Mucosa of descending colon (tissue), 3 donors: ENCODE data around the gene ARHGAP26. TPM values are rescaled to one million over a fixed set of nuclear protein-coding genes. Genes with fewer than 3 reads are reported as not detected.

Experiments used
- ATAC-seq: fragments of 200-7000 bp; cut with Tn5 transposase; one replicate; pipeline ENCODE4 v1.9.1; 2020; ENCODE audit warnings: mild to moderate bottlenecking, moderate library complexity
- DNase-seq, 3 donors: peaks; one replicate each; pipeline ENCODE4 v3.0.0-alpha.2; 2020
- H3K36me3 ChIP-seq: fragments of 200-600 bp; one replicate; pipeline ENCODE4 v1.8.0; 2021; ENCODE audit warnings: low read depth, mild to moderate bottlenecking
- H3K4me1 ChIP-seq: fragments of 200-600 bp; one replicate; pipeline ENCODE4 v1.8.0; 2021; ENCODE audit warnings: low read depth, mild to moderate bottlenecking
- H3K4me3 ChIP-seq: fragments of 200-600 bp; one replicate; pipeline ENCODE4 v1.8.0; 2021; ENCODE audit warnings: mild to moderate bottlenecking
- H3K9me3 ChIP-seq: fragments of 200-600 bp; one replicate; pipeline ENCODE4 v1.8.0; 2021; ENCODE audit warnings: mild to moderate bottlenecking
- CTCF ChIP-seq: fragments of 200-600 bp; IDR thresholded peaks from one replicate; pipeline ENCODE4 v1.8.0; 2022; ENCODE audit warnings: antibody characterized with exemption, mild to moderate bottlenecking
- intact Hi-C, 2 donors: fragments of 100-400 bp; cut with DNase I in 1 of 2; cut with micrococcal nuclease in 1 of 2; formaldehyde crosslinking; loops; one replicate each; pipeline versions ENCODE4 v1.11.0 to v1.11.1; 2022; cut with DNase I, micrococcal nuclease
- total RNA-seq, 3 donors: library from RNA; stranded (reverse); fragmentation: NEBNext Ultra II Directional in 2 of 3; extraction: Animal tissue kit (Norgen Biotek cat#: 25700) in 2 of 3; gene quantifications; one replicate each; pipeline versions ENCODE4 v1.2.1 to v1.2.4, GENCODE V29; 2021 to 2023
- donor health status: DM: no; HTN: no; CAD: no; lungs with moderate emphysema.
- donor health status: DM: no; HTN: no; CAD: no.
- donor health status: DM: no; HTN: yes; CAD: no.

The ARHGAP26 gene
- total RNA-seq, 3 donors from 2014 or later: 52.9 to 96.0 (median 67.8) TPM

- DNase-seq: no peak
- TF ChIP-seq CTCF: no peak
- no peak for ATAC-seq
- Histone ChIP-seq H3K36me3 (no peaks in the 10 kb centered on the region), H3K4me1 (no peaks in the 10 kb centered on the region), H3K4me3 (no peak overlapping the region), H3K9me3 (no peaks in the 10 kb centered on the region)
- intact Hi-C loops: no loop called here
Measured at GRCh38 chr5:143194206-143194605, 424.0 kb downstream of the ARHGAP26 start.

- Histone ChIP-seq H3K4me3 (no peak overlapping the region), H3K36me3 (no peaks in the 10 kb centered on the region), H3K9me3 (no peaks in the 10 kb centered on the region), H3K4me1 (no peaks in the 10 kb centered on the region)
- no peak for TF ChIP-seq CTCF
- intact Hi-C loops: no loop called here
- no peak for DNase-seq
- ATAC-seq: no peak
Measured at GRCh38 chr5:143194713-143195112, 424.5 kb downstream of the ARHGAP26 start.

GRCh38 chr5:143195491-143195890 is 425.3 kb downstream of the ARHGAP26 start:
- intact Hi-C loops: no loop called here
- DNase-seq: no peak

GRCh38 chr5:143196601-143197259 is 426.6 kb downstream of the ARHGAP26 start:
- TF ChIP-seq CTCF: no peak
- no peak for DNase-seq
- intact Hi-C loops: no loop called here

More at GRCh38 chr5:143195491-143195890, 425.3 kb downstream of the ARHGAP26 start:
- Histone ChIP-seq H3K36me3 (no peaks in the 10 kb centered on the region), H3K4me3 (no peak overlapping the region), H3K9me3 (no peaks in the 10 kb centered on the region), H3K4me1 (no peaks in the 10 kb centered on the region)
- no peak for ATAC-seq
- TF ChIP-seq CTCF: no peak

GRCh38 chr5:143197260-143197656 is 427.1 kb downstream of the ARHGAP26 start:
- no peak for ATAC-seq

More at GRCh38 chr5:143196601-143197259, 426.6 kb downstream of the ARHGAP26 start:
- Histone ChIP-seq H3K4me3 (no peak overlapping the region), H3K9me3 (no peaks in the 10 kb centered on the region), H3K4me1 (no peaks in the 10 kb centered on the region), H3K36me3 (no peaks in the 10 kb centered on the region)
- no peak for ATAC-seq

More at GRCh38 chr5:143197260-143197656, 427.1 kb downstream of the ARHGAP26 start:
- intact Hi-C loops: no loop called here
- TF ChIP-seq CTCF: no peak
- Histone ChIP-seq H3K9me3 (no peaks in the 10 kb centered on the region), H3K4me1 (no peaks in the 10 kb centered on the region), H3K36me3 (no peaks in the 10 kb centered on the region), H3K4me3 (no peak overlapping the region)
- no peak for DNase-seq
